GM19372 (cell line): Measurements from ENCODE around the gene OBI1.
A peak's percentile ranks its signal among the peaks of the same experiment; 100 is the strongest.

ENCODE experiments used
- ATAC-seq: cut with Tn5 transposase; IDR thresholded peaks from one replicate; pipeline ENCODE4 v1.9.1; 2021; ENCODE audit warnings: mild to moderate bottlenecking, low read depth, moderate library complexity; ENCODE audit not compliant: unreplicated experiment

Gene OBI1

DNA sequence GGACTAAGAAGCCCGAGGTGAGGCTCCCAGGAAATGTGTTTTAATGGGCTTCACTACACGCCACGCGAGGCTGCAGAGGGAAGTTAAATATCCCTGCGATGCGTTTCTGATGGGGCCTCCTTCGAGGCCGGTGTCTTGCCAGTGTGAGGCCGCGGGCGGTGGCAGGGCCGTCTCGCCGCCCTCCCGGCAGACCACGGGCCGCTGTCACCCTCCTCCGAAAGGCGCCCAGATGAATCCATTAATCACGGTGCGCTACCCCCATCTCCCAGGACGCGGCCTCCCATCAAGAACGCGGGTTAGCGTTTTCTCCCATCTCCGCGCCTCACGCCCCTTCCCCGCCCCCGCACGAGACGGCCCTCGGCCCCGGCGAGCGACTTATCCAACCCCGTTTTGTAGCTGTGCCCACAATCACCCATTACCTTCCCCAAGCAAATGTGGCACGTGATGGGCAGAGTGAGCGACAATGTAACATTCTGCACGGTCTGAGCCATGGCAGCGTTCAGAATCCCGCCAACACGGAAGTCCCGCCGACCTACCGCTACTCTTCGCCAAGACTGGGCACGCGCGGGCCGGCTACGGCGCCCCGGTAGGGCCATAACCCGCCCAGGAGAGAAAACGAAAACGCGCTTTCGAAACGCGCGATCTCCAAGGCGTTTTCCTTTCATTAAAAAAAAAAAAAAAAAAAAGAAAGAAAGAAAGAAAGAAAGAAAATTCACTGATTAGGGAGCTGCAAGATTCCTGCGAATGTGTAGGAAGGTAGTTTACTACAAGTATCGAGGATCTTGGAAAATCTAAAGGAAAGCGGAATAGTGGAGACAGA is at the start of gene OBI1:
TSS of gene OBI1 (minus strand) at position 526 of the 820 bp plus-strand sequence. CDS start at position 491, 35 bp downstream.
- ATAC-seq, result peak; percentile 64

DNA sequence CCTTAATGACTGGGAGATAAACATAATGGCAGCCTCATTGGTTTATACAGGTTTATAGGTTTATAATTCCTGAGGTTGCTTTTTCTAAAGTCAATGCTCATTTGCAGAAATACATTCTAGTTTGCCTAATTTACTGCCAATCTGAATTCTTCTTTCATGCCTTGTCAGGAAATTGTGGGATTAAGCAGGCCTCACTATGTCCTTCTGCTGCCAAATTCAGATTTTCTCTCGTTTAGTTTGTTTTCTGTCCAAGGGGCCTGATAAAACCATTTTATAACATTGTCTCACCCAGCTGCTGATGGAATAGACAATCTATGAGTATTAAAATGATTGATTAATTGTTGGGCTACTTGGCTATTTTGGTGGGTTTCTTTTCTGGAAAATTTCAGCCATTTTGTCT is 42.4 kb upstream of the OBI1 start:
- no peak for ATAC-seq

GRCh38 chr13:78700121-78700910 is 41.4 kb upstream of the OBI1 start:
- no peak for ATAC-seq

- no peak for ATAC-seq
Observed at GRCh38 chr13:78689011-78689410, 30.1 kb upstream of the OBI1 start.

DNA sequence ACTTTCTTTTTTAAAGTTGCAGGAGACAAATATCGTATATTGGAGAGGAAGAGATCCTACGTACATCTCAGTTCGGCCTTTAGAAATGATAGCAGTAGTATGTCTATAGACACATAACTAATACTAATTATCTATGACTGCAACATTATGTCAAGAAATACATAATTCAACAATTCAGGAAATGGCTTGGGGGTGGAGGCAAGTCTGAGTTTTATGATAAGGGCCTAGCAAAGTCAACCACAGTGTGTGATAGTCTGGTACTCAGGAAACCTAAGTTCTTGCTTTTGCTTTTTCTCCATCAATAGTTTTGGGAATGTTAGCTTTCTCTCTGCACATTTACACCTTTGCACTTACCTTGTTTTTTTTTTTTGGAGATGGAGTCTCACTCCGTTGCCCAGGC is 27.5 kb upstream of the OBI1 start:
- no peak for ATAC-seq

DNA sequence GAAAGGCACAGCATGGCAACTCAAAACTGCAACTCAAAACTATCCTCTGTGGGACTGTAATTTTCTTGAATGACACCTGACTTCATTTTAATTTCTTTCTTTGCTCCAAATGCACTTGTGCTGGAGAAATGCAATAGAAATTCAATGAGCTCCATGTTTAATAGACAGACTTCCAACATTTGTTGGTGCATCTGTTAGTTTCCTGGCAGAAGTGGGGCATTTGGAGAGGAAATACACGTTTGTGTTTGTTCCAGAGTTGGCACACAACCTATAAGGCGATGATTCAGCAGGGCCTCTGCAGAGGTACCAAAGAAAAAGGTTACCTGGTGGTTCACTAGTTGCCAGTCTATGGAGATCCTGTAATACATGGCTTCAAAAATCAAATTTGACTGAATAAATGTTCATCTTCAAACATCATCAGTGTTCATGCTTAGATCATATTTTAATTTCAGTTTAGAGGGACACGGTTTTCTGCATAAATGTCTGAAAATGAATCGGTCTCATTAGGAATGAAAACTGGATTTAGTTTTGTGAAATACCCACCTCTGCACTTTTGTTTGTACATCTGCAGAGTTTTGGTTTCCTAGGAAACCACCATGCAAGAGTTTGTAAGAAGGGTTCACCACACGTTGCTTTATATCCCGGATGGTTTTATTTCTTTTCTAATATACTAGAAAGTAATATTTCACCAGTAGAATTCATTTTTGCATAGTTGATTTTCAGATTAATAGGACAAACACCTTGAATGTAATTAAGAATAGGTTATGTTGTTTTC is 21.8 kb upstream of the OBI1 start:
- ATAC-seq, result no peak

GRCh38 chr13:78680115-78680561 is 21.2 kb upstream of the OBI1 start:
- ATAC-seq, result no peak

GRCh38 chr13:78679329-78679728 is 20.4 kb upstream of the OBI1 start:
- ATAC-seq, result no peak

GRCh38 chr13:78675112-78675511 is 16.2 kb upstream of the OBI1 start:
- no peak for ATAC-seq

DNA sequence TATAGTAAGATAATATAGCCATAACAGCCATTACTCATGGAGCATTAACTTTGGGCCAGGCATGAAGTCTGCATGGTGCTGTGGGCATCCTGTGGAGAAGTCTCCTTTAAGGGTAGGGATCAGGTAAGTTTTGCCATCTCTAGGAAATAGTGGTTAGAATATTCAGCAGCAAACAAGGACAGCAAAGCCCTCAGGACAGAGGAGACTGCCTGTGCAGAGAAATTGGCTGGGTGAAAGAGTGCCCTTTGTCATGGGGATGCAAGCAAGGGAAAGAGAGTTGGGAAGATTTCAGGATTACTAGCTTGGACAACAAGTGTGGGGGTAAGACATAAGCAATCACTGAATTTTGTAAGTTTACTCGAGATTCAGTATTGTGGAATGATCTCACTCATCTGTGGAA is 15.7 kb upstream of the OBI1 start:
- no peak for ATAC-seq

- ATAC-seq, result peak; percentile 36
Observed at GRCh38 chr13:78662467-78662866, 3.5 kb upstream of the OBI1 start.

GRCh38 chr13:78660495-78660857 is 1.5 kb upstream of the OBI1 start:
- no peak for ATAC-seq

DNA sequence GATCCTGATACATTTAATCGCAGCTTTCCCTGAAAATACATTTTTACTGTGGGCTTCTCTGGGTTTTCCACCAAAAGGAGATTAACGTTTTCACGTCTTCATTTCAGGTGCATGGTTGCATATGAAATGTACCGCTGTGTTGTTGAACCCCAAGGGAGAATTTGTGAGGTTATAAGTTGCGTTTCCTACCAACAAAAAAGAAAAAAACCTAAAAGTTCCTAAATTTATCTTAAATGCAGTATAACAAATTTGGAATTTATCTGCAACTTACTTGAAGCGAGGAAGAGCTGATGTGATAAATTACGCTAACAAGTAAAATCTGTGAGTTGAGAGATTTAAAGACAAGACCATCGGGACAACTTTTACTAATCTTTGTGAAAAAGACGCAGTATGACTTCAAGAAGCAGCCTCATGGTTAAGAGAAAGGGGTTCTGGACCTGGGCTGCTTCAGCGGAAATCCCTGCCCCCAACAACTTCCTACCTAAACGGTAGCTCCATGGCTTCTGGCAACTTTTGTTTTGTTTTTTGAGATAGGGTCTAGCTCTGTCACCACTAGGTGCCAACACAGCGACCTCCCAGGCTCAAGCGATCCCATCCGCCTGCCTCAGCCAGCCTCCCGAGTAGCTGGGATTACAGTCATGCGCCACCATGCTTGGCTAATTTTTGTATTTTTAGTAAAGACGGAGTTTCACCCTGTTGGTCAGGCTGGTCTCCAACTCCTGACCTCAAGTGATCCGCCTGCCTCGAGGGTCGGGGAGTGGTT is 958 bp upstream of the OBI1 start:
- no peak for ATAC-seq

DNA sequence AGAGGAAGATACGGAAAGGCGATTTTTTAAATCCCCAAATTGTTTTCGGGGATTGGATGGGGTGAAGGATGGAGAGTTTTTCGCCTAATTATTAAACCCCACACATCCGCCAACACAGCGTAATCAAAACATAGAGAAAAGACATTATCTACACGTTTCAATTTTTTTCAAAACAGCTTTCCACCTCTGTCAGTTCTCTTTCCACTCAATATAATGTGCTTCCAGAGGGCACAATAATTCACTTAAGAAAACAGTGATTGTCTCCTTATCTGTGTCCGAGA is 435 bp upstream of the OBI1 start:
- ATAC-seq, result no peak

DNA sequence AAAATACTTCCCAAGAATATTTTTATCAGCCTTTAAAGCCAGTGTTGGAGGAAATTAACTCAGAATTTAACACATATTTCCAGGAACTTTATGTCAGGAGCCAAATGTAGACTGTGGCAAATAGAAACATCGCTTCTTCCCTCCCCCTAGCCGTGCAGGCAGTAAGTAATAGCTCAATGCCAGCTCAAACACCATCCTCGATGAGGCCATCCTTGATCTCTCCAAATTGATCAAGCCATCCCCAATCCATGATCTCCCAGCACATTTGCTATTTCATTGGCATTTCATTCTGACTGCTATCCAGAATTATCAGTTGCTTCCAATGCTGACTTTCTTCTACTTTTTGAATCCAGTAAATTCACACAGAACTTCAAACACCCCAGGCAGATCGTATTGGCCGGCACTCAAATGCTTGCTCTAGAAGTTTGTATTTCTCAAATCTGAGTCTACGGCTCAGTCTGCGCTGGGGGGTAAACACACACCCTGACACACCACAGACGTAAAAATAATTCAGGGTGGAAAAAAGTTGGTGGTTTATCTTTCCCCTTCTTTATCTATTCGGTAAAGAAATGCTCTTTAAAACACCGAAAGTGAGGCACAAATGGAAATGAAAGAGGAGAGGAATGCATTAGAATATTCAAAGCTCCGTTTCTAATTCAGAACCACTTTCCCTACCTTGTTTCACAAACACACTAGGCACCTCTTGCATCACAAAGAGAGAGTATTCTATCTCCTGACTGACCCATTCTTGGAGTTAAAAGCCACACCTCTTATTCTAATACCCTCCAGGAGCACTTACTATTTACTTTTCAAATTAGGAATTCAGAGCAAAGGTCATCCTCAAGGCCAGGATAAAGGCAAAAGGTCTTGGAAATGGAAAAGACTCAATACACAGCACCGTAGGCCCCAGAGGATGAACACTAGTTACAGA is 991 bp downstream of the OBI1 start:
- no peak for ATAC-seq

GRCh38 chr13:78655906-78656305 is 3.0 kb downstream of the OBI1 start:
- ATAC-seq, result no peak

- no peak for ATAC-seq
Observed at GRCh38 chr13:78655007-78655406, 3.9 kb downstream of the OBI1 start.

GRCh38 chr13:78652651-78653050 is 6.3 kb downstream of the OBI1 start:
- no peak for ATAC-seq

- ATAC-seq, result no peak
Observed at GRCh38 chr13:78650717-78651083, 8.3 kb downstream of the OBI1 start.
